ENCODE results near the gene ITGAL.
A peak's percentile ranks its signal among the peaks of the same experiment; 100 is the strongest.
"Not testable (repeated sequence)": the region's sequence is repeated elsewhere in the genome, so short reads cannot be mapped to it uniquely, and the experiment has no call there.

The ITGAL gene

DNA sequence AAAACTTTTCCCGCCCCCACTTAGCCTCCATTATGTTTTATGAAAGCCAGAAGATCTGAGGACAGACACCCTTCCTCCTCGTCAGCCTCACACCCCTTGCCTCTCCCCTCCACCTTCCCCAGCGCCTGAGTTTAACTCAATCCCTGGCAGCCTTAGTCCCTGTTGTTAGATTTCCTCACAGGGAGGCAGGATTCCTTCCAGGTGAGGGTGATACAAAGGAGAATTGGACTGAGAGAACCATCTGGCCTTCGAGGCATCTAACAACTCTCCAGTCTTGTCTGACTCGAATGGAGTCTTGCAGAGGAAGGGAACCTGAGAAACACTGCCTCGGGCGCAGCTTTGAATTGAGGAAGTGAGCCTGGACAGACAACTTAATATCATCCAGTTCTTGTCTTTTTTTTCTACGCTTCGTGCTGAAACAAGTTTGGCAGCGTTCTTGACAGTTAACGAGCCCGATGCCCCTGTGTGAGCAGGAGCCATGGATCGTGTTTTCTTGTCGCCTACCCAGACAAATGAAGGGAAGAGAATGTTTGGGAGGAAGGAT, 55.2 kb downstream of the ITGAL start:
- DNase-seq: peak; percentile 26

DNA sequence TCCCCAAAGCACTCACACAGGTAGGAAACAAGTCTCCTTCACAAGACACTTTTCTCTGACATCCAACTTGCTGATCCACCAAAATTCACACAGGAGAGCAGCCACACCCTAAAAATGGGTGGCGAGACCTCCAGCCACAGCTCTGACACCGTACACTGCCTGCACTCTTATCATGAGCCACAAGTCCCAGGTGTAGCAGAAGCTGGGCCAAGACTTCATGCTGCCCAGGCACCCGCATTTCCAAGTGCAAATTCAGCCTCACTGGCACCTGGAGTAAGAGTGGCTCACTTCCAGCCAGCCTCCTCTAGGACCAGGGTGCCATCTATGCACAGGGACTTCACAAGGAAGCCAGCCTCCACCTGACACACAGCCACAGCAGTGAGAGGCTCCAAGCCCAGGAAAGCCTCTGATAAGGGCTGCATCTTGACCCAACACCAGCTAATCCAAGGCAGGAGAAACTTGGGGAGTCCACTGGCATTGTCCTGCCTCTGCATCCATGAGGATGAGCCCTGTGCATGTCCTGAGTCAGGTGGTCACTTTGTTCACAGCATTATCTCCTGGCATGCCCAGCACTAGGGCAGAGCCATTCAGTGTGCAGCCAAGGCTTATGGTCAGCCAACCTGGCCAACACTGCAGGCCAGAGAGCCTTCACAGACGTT, 56.4 kb downstream of the ITGAL start:
- DNase-seq: no peak

DNA sequence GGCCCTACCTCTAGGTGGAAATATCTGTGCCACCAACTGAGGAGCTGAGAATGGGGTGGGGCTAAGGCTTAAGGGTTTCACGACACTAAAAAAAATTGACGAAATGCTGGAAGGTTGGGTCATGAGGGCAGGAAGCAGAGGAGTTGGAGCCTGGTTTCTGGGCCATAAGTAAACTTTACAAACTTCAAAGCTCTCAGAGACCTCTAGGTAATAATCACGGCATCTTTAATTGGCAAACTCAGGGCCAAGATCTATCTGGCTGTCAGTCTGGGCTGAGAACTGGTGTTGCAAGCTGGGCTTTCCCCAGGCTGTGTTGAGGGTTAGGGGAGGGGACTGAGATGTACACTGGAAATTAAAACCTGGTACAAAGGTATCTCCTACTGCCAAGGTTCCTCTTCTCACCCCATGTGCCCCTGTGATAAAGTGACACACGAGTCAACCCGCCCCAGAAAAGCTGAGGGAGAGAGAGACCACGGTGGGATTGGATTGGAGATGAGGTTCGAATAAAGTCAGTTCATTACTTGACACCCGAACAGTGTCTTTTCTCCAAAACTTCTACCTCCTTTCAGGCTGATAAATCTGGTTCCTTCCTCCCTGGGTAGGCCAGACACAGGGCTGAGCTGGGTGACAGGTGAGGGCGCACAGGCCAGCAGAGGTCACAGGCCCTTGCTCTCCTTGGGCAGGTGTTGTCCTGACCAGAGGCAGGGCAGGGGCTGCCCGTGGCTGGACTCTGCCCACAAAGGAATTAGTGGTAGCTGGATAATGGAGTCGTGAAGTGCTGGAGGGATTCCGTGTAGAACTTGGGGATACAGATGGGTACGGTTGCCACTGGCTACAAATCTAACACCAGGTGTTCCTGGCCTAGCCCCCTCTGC, 57.9 kb downstream of the ITGAL start:
- DNase-seq: no peak

DNA sequence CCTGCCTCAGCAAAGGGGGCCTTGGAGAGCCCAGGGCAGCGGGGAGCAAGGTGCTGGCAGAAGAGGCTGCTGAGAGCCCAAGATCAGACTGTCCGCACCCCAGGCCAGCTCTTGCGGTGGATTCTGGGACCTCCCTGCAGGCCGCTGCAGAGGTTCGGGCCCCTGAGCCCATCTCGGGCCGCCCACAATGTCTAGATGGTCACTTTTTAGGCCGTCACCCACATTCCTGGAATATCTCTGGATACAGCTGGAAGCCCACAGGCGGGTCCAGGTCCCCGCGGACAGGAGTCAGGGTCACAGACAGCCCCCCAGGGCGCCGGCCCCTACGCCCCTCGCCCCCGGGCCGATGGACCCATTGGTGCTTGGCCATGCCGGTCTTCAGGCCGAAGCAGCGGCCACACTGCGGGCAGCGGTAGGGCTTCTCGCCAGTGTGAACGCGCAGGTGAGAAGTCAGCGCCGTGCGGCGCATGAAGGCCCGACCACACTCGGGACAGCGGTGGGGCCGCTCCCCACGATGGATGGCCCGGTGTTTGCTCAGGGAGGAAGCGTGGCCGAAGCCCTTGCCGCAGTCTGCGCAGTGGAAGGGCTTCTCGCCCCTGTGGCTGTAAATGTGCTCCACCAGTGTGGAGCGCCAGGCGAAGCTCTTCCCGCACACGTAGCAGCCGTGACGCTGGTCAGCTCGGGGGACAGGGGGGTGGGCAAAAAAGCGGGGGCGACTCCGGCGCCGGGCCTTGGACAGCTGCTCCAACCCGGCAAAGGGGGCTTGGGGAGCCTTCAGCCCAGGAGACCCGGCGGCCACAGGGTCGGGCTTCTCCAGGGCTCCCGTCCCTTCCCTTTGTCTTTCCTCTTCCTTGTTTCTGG, 60.0 kb downstream of the ITGAL start:
- DNase-seq: no peak

DNA sequence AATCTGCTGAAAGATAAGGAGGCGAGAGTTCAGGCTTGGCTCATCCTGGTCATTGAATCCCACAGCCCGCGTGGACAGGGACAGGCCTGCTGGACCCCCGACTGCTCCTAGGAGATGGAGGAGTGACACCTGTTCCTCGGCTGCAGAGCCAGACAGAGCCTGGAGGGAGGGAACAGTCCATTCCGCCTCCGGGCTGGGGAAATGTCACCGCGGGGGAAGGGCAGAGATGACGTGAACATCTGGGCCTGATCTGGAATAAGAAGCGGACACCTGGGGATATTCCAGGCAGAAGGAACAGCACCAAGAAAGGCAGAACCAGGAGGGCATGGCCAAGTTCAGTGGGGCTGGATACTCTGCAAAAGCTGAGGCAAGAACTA, 60.6 kb downstream of the ITGAL start:
- no peak for DNase-seq

DNA sequence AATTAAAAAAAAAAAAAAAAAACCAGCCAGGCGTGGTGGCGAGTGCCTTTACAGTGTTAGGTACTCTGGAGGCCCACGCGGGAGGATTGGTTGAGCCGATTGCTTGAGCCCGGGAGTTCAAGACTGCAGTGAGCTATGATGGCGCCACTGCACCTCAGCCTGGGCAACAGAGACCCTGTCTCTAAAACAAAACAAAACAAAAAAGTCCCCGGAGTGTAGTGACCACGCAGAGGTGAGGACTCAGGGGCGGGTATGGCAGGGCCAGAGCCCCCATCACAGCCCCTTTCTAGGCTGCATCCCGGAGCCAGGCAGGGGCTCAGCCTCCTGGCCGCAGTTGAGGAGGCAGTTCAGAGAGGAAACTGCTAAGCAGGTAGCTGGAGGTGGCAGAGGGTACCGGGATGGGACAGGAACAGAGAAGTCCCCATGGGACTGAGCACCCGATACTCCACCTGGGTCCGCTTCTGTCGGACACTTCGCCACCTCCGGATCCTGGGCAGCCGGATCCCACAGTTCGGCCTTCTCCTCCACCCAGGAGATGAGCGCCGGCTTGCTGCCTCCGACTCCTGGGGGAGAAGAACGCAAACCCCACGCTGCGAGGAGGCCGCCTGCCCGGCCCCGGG, 61.3 kb downstream of the ITGAL start:
- DNase-seq: peak; percentile 26

DNA sequence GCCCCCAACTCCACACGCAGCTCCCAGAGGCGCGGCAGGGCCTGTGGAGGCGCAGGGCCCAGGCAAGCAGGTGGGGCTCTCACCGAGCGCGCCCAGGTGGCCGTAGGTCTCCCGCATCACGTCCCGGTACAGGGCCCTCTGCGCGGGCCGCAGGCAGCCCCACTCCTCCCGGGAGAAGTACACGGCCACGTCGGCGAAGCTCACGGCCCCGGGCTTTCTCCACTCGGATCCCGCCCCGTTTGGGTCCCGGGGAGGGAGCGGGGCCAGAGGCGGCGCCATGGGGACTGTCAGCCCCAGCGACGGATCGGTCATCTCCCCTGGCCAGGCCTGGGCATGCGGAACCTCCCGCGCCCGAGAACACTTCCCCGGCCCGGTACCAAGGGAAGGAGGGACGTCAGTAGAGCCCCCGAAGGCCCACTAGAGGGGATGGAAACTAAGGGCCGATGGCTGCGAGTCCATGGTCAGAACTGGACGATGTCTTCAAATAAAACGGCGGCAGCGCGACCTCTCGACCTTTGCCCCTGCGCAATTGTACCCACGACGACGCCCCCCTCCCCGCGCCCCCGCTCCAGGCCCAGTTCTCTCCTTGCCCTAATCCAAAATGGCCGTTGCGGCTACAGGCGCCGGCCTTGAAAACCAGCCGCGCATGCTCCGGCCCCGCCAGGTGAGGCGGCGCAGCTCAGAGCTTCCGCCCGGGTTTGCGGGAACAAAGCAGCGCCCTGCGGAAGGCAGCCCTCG, 62.0 kb downstream of the ITGAL start, which contains the start of gene ZNF747:
TSS of gene ZNF747 (minus strand) at position 491 of the 738 bp plus-strand sequence. CDS start at position 312, 179 bp downstream.
- DNase-seq: peak; percentile 94

DNA sequence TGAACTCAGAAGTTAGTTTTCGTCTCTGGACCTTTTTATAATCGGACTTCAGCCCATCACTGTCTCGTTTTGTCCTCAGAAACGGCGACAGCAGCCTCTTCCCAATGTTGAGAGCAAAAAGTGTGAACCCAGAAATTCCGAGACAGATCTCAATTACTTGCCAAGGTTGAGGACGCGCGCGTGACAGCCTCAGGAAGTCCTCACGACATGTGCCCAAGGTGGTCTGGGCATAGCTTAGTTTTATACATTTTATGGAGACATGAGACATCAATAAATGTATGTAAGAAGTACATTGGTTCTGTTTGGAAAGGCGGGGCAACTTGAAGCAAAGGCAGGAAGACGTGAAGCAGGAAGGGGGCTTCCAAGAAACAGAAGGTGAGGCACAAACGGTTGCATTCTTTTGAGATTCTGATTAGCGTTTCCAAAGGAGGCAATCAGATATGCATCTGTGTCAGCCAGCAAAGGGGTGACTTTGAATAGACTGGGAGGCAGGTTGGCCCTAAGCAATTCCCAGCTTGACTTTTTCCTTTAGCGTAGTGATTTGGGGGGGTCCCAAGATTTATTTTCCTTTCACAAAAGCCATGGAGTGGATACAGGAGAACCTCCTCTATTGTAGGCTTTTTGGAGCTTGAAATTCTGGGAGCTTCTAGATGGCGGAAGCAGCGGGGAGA, 62.7 kb downstream of the ITGAL start:
- DNase-seq: no peak

DNA sequence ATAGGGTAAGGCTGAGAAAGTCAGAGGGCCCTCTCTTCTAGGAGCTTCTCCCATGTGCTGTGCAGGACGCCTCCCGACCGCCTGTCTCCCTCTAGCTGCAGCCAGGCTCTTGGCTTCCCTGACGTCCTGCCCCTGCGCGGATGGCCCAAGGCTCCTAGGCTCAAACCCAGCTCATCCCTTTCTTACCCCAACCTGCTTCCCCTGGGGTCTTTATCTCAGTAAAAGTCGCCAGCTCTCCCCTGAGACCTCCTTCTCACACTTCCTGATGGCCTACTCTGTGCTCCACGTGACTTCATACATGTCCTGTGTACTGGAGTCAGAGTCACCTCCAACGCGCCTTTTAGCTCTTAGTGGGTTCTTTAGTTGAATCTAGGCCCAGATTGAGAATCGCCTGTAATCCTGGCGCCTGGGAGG, 63.2 kb downstream of the ITGAL start:
- DNase-seq: peak; percentile 76

DNA sequence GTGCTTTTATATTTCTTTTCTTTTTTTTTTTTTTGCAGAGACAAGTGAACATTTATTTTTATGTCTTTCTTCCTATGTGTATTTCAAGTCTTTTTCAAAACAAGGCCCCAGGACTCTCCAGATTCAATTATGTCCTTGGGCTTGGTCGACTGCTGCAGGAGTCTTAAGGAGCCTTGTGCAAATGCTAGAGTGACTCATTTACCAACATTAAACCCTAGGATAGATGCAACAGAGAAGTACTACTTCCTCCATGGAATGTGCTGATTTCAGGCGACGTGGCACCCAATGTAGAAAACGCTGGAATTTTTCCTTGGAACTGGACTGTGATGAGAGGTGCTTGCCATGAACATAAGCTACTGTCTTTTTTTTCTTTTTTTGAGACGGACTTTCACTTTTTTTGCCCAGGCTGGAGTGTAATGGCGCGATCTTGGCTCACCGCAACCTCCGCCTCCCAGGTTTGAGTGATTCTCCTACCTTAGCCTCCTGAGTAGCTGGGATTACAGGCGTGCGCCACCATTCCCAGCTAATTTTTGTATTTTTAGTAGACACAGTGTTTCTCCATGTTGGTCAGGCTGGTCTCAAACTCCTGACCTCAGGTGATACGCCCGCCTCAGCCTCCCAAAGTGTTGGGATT, 64.0 kb downstream of the ITGAL start:
- DNase-seq: not testable (repeated sequence)

DNA sequence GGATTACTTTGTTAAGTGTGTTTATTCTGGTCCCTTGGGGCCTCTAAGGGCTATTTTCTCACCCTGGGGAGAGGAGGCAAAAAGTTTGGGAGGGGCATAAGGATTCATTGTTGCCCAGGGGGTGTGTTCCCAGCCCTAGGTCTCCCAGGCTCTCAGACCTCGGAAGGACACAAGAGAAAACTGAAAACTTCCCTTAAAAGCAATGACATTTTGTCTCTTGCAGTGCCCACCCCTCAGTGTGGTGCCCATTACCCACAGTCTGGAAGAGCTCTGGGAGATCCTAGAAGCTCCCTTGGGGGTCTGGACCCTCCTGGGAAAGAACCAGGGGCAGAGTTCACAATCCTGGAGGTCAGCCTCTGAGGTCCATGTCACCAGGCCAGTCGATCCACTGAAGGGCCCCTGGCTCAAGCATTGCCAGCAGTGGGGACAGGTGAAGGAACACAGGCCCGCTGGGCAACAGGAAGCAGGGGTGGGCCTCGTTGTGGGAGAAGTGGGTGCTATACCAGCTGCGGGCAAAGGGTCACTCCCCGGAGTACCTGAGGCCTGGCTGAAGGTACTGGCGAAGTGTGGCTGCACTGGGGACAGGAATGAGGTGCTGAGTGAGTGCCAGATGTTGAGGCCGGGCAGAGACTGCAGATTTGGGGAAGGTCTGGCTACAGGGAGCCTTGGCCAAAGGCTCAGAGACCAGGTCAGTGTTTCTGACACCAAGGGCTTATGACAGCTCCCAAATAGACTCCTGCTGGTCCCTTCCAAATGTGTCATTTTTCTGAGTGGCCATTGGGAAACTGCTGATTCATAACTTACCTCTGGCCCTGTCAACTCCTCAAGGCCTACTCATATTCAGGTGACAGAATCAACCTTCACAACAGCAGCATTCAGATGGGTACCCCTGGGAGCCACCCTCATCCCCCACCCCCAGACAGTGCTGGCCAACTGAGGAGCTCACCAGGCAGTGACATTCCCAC, 66.7 kb downstream of the ITGAL start:
- no peak for DNase-seq

DNA sequence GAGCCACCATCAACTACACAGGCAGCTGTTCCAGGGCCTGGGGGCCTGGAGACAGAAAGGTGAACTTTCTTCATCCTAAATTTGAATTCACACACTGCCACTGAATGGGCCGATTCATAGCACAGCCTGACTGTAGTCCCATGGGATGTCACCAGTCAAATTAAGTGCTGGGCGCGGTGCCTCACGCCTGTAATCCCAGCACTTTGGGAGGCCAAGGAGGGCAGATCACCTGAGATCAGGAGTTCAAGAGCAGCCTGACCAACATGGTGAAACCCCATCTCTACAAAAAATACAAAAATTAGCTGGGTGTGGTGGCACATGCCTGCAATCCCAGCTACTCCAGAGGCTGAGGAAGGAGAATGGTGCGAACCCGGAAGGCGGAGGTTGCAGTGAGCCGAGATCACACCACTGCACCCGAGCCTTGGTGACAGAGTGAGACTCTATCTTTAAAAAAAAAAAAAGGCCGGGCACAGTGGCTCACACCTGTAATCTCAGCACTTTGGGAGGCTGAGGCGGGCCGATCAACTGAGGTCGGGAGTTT, 67.5 kb downstream of the ITGAL start:
- not testable (repeated sequence) for DNase-seq

DNA sequence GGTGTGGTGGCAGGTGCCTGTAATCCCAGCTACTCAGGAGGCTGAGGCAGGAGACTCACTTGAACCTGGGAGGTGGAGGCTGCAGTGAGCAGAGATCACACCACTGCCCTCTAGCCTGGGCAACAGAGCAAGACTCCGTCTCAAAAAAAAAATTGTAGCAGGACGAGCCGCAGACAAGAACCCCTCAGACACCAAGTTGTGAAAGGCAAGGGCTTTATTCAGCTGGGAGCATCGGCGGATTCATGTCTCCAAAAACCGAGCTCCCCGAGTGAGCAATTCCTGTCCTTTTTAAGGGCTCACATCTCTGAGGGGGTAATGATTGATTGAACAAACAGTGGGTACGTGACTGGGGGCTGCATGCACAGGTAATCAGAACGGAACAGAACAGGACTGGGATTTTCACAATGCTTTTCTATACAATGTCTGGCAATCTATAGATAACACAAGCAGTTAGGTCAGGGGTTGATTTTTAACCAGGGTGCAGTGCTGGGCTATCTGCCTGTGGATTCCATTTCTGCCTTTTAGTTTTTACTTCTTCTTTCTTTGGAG, 68.4 kb downstream of the ITGAL start:
- not testable (repeated sequence) for DNase-seq

DNA sequence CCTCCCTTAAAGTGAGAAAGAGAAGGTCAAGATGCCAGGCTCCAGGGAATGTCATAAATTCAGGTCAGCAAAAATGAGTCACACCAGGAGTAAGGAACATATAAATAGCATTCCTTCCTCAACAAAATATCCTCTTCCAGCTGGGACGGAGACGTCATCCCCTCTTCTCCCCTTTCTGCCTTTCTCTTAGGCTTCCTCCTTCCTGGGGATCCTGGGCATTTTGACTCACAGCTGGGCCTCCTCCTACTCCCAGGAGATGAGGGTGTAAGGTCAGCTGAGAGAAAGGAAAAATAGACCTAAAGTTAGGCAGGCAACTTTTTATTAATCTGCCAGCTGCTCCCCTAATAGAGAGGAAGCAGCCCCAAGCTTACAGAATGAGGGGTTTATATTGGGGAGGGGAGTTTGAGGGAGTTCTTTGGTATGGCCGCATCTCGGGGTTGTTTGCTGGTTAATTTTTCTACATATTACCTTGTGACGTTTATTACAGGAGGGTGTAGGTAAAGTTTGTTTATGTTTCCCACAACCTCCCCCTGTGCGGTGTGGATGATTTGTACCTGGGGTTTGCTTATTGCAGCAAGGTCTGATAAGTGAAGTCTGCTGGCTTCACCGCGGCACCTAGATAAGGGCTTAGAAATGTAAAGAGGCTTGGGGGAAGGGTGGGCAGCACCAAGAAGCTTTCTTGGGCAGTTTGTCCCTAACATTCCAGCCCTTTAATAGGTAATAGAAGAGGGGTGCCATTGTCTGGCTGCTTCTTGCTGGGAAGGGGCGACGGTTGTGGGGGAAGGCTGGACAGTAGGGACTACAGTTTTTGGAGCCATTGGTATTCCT, 69.2 kb downstream of the ITGAL start:
- no peak for DNase-seq

DNA sequence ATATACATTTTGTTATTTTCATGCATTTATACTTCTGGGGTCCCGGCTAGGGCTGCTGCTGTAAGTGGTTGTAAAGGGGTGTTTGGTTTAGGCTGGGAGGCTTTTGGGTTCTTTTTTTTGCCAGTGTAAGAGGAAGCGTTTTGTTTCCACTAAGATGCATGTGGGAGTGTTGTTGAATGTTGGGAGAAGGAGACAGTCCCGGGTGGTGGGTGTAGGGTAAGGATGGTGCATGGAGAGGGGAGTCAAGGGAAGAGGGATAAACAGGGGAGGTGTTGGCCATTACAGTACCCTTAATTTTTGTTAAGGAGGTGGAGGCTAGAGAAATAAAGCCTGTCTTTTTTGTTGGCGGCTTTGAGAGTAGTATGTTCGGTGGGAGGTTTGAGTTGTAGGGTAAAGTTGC, 70.5 kb downstream of the ITGAL start:
- no peak for DNase-seq

DNA sequence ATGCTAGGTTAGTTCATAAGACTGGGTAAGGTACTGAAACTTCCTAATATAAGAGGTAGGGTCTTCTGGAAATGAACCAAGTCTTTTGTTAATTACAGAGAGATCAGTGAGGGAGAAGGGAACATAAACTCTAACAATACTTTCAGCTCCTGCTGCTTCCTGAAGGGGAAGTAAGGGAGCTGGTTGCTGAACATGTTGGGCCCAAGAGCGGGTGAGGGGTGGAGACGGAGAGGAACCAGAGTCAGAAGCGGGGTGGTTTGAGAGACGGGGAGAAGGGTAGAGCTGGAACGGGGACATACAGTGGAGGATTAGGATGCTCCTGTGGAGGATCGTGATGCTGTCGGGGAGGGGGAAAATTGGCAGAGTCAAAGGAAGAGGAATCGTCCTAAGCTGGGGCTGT, 73.6 kb downstream of the ITGAL start:
- no peak for DNase-seq

DNA sequence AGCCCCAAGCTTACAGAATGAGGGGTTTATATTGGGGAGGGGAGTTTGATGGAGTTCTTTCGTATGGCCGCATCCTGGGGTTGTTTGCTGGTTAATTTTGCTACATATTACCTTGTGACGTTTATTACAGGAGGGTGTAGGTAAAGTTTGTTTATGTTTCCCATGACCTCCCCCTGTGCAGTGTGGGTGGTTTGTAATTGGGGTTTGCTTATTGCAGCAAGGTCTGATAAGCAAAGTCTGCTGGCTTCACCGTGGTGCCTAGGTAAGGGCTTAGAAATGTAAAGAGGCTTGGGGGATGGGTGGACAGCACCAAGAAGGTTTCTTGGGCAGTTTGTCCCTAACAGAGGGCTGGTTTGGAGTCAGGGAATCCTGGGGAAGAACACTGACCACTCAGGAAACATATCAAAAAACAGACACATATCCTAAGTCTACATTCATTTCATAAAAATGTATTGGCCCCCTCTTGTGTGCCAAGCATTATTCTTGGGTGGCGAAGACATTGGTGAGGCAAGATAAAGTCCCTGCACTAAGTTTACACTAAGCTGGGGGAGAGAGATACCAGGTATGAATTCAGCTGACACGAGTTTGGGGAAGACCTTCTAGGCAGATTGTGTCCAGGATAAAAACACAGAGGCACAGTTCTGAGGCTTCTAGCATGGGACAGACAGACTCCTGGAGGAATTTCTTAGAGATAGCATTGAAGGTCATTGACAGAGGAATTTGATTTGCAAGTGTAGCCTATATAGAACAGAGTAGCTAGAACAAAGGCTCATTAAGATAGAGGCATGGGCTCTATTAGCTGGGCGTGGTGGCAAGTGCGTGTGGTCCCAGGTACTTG, 76.1 kb downstream of the ITGAL start:
- DNase-seq: no peak
